Iris pigment epithelial cell (primary cell): ENCODE results near the gene RBM19.

Experiments used
- DNase-seq: peaks from one replicate; pipeline ENCODE4 v3.0.0-alpha.2; 2011; ENCODE audit warnings: low read depth

The RBM19 gene

GRCh38 chr12:113831476-113831875 lies 134.6 kb downstream of the RBM19 start:
- no peak for DNase-seq

GRCh38 chr12:113831016-113831415 lies 135.1 kb downstream of the RBM19 start:
- DNase-seq = peak; percentile 43

GRCh38 chr12:113829212-113829611 lies 136.9 kb downstream of the RBM19 start:
- no peak for DNase-seq

GRCh38 chr12:113827539-113828114 lies 138.5 kb downstream of the RBM19 start:
- DNase-seq = no peak

GRCh38 chr12:113826805-113827538 lies 139.2 kb downstream of the RBM19 start:
- no peak for DNase-seq

- no peak for DNase-seq
Measured at GRCh38 chr12:113825705-113826104, 140.4 kb downstream of the RBM19 start.

GRCh38 chr12:113823816-113824215 lies 142.3 kb downstream of the RBM19 start:
- no peak for DNase-seq

GRCh38 chr12:113823016-113823415 lies 143.1 kb downstream of the RBM19 start:
- DNase-seq = no peak

GRCh38 chr12:113820842-113821241 lies 145.3 kb downstream of the RBM19 start:
- no peak for DNase-seq

GRCh38 chr12:113820309-113820708 lies 145.8 kb downstream of the RBM19 start:
- no peak for DNase-seq

- no peak for DNase-seq
Measured at GRCh38 chr12:113819495-113819894, 146.6 kb downstream of the RBM19 start.

GRCh38 chr12:113818833-113819232 lies 147.3 kb downstream of the RBM19 start:
- peak; percentile 16 for DNase-seq

GRCh38 chr12:113818283-113818682 lies 147.8 kb downstream of the RBM19 start:
- DNase-seq = no peak

- DNase-seq = no peak
Measured at GRCh38 chr12:113816866-113817265, 149.3 kb downstream of the RBM19 start.

GRCh38 chr12:113815031-113815430 lies 151.1 kb downstream of the RBM19 start:
- no peak for DNase-seq

- no peak for DNase-seq
Measured at GRCh38 chr12:113813229-113813541, 152.9 kb downstream of the RBM19 start.

GRCh38 chr12:113812411-113813228 lies 153.5 kb downstream of the RBM19 start:
- DNase-seq = no peak

- DNase-seq = peak; percentile 17
Measured at GRCh38 chr12:113809462-113810220, 156.5 kb downstream of the RBM19 start.

GRCh38 chr12:113808095-113808951 lies 157.8 kb downstream of the RBM19 start:
- DNase-seq = no peak

- no peak for DNase-seq
Measured at GRCh38 chr12:113805673-113806072, 160.5 kb downstream of the RBM19 start.

- no peak for DNase-seq
Measured at GRCh38 chr12:113804961-113805600, 161.0 kb downstream of the RBM19 start.
